ENCODE data around the gene LAPTM4A. TPM values are rescaled to one million over a fixed set of nuclear protein-coding genes. Genes with fewer than 3 reads are reported as not detected.

Gene LAPTM4A
- total RNA-seq, 1 experiment from 2014 or later = 125 TPM

GRCh38 chr2:20054931-20055330, 3.5 kb upstream of the LAPTM4A start:
- Histone ChIP-seq H3K4me2 (no peak overlapping the region), H3K9me3 (ENCODE audit: insufficient read depth, low read depth) (no peaks in the 10 kb centered on the region), H3K27ac (no peak overlapping the region), H3K79me2 (ENCODE audit: low read depth) (peaks cover 16% of the 10 kb centered on the region), H4K20me1 (ENCODE audit: insufficient read depth) (peaks cover 6% of the 10 kb centered on the region; the same call in 1 of the 2 replicates), H3K4me1 (replicated peaks; ENCODE audit: insufficient read depth) (peaks cover 13% of the 10 kb centered on the region), H3K36me3 (ENCODE audit: low read depth) (no peaks in the 10 kb centered on the region), H3K4me3 (no peak overlapping the region), H3F3A (ENCODE audit: insufficient read depth, low read depth) (peaks cover 19% of the 10 kb centered on the region), H3K9me2 (ENCODE audit: insufficient read depth) (no peaks in the 10 kb centered on the region), H2AFZ (no peak overlapping the region), H3K27me3 (ENCODE audit: insufficient read depth, low read depth) (no peaks in the 10 kb centered on the region)
- POLR2A ChIA-PET (ENCODE audit: unreplicated experiment) = no interaction called here
- intact Hi-C loops (cut with micrococcal nuclease; ENCODE audit: unreplicated experiment) = loop anchor here (5.0 kb wide), 1 partner anchor 177 kb away; no protein-coding TSS in a partner anchor
- no TSS peak for BruUV-seq (replicated peaks)
- CTCF ChIA-PET = no interaction called here
- no peak for TF ChIP-seq EZH2 (IDR thresholded peaks at IDR 0.05; ENCODE audit: low read depth)
- no peak for TF ChIP-seq CTCF (conservative IDR thresholded peaks at IDR 0.05)
- DNase-seq = no peak

GRCh38 chr2:20054119-20054518, 2.7 kb upstream of the LAPTM4A start:
- Histone ChIP-seq H3K79me2 (ENCODE audit: low read depth) (peaks cover 24% of the 10 kb centered on the region), H3K36me3 (ENCODE audit: low read depth) (no peaks in the 10 kb centered on the region), H2AFZ (no peak overlapping the region), H4K20me1 (ENCODE audit: insufficient read depth) (peaks cover 9% of the 10 kb centered on the region; the same call in 1 of the 2 replicates), H3K9me3 (ENCODE audit: insufficient read depth, low read depth) (no peaks in the 10 kb centered on the region), H3K4me2 (no peak overlapping the region), H3K4me3 (no peak overlapping the region), H3K9me2 (ENCODE audit: insufficient read depth) (no peaks in the 10 kb centered on the region), H3K27me3 (ENCODE audit: insufficient read depth, low read depth) (no peaks in the 10 kb centered on the region), H3K4me1 (replicated peaks; ENCODE audit: insufficient read depth) (peaks cover 21% of the 10 kb centered on the region), H3F3A (ENCODE audit: insufficient read depth, low read depth) (peaks cover 19% of the 10 kb centered on the region), H3K27ac (no peak overlapping the region)
- TF ChIP-seq CTCF (conservative IDR thresholded peaks at IDR 0.05) = no peak
- TF ChIP-seq EZH2 (IDR thresholded peaks at IDR 0.05; ENCODE audit: low read depth) = no peak
- no TSS peak for BruUV-seq (replicated peaks)
- POLR2A ChIA-PET (ENCODE audit: unreplicated experiment) = no interaction called here
- CTCF ChIA-PET = no interaction called here
- no peak for DNase-seq
- intact Hi-C loops (cut with micrococcal nuclease; ENCODE audit: unreplicated experiment) = loop anchor here (5.0 kb wide), 1 partner anchor 178 kb away; no protein-coding TSS in a partner anchor

DNA sequence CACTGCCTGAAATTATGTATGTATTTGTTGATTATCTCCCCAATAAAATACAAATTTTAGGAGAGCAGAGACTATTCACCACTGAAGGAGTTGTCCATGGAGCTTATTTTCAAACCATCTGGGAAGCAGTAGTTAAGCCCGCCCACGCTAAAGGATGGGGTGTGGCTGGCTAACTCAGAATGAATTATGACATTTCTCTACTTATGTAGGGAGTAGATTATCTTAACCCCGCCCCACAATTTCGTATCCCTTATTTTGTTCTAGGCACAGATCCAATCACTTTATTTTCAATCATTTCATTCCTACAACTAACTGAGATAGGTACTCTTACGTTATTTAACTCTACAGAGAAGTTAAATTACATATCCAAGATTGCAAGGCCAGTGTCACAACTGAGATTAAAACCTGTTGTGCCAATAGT, 1.4 kb upstream of the LAPTM4A start:
- intact Hi-C loops (cut with micrococcal nuclease; ENCODE audit: unreplicated experiment) = loop anchor here (1.0 to 5.0 kb wide), 2 partner anchors 13 to 179 kb away; no protein-coding TSS in a partner anchor
- peak overlapping the region; percentile 89 for H2AFZ ChIP-seq

More for the DNA sequence above, 1.4 kb upstream of the LAPTM4A start:
- Histone ChIP-seq H3K4me3 (peak overlapping the region; percentile 85), H3K9me2 (ENCODE audit: insufficient read depth) (no peaks in the 10 kb centered on the region), H3K4me2 (peak overlapping the region; percentile 98), H3K9me3 (ENCODE audit: insufficient read depth, low read depth) (no peaks in the 10 kb centered on the region), H3F3A (ENCODE audit: insufficient read depth, low read depth) (peaks cover 19% of the 10 kb centered on the region), H3K4me1 (replicated peaks; ENCODE audit: insufficient read depth) (peaks cover 34% of the 10 kb centered on the region), H3K27ac (peak overlapping the region; percentile 94), H4K20me1 (ENCODE audit: insufficient read depth) (peaks cover 19% of the 10 kb centered on the region), H3K36me3 (ENCODE audit: low read depth) (no peaks in the 10 kb centered on the region), H3K27me3 (ENCODE audit: insufficient read depth, low read depth) (no peaks in the 10 kb centered on the region), H3K79me2 (ENCODE audit: low read depth) (peaks cover 36% of the 10 kb centered on the region)
- ChIA-PET CTCF (no interaction called here), POLR2A (ENCODE audit: unreplicated experiment) (interaction anchor here (0.7 kb wide), 2 partner anchors 13 to 117 kb away, joined by 3 to 4 read pairs; no protein-coding TSS in a partner anchor)
- no TSS peak for BruUV-seq (replicated peaks)
- DNase-seq = peak; percentile 48 to 82
- no peak for TF ChIP-seq CTCF (conservative IDR thresholded peaks at IDR 0.05)

Measured in PC-9 (cell line).